A549 (cell line): ENCODE results near the gene KSR2. TPM values are rescaled to one million over a fixed set of nuclear protein-coding genes. Genes with fewer than 3 reads are reported as not detected.

Source experiments
- ATAC-seq, 2 experiments: fragments of 200-7000 bp in 1 of 2; fragments of >200 bp in 1 of 2; cut with Nextera tagmentation in 1 of 2; cut with Tn5 transposase in 1 of 2; 3 replicates each; pipeline versions ENCODE4 v1.8.0 to v1.9.1; 2018 to 2020; ENCODE audit warnings: mild to moderate bottlenecking in 1 of 2, moderate library complexity in 1 of 2
- CTCF ChIA-PET: fragments of 300-600 bp; sonication (Branson Sonifier 250); formaldehyde crosslinking; extraction: SDS; loops from one replicate; lab custom pipeline; 2021; ENCODE audit warnings: antibody characterized with exemption, inconsistent platforms; lab: Yijun Ruan, JAX
- POLR2A ChIA-PET: fragments of 350-600 bp; formaldehyde crosslinking; extraction: SDS; loops from one replicate; lab custom pipeline; 2021; ENCODE audit warnings: antibody characterized with exemption, inconsistent platforms; lab: Yijun Ruan, JAX
- DNase-seq, 2 experiments: peaks; one replicate each; pipeline versions ENCODE4 v3.0.0 to v3.0.0-alpha.2; 2011 to 2016; ENCODE audit warnings: low read depth in 1 of 2, low spot score in 1 of 2
- FAIRE-seq: peaks from 2 replicates; lab custom pipeline; 2011; peaks lifted over from hg19 to GRCh38; lab: Jason Lieb, UNC
- H3K27ac ChIP-seq, 2 experiments: fragments of >200 bp; sonication (Bioruptor Twin); formaldehyde crosslinking; 3 replicates each; pipeline ENCODE4 v1.5.1; 2016 to 2017
- H3K4me1 ChIP-seq: fragments of >200 bp; sonication (Bioruptor Twin); formaldehyde crosslinking; 3 replicates; pipeline ENCODE4 v1.6.1; 2016
- H3K4me2 ChIP-seq: fragments of >200 bp; sonication (Bioruptor Twin); formaldehyde crosslinking; 3 replicates; pipeline ENCODE4 v1.6.1; 2016
- H3K4me3 ChIP-seq: fragments of >200 bp; sonication (Bioruptor Twin); formaldehyde crosslinking; 3 replicates; pipeline ENCODE4 v1.5.1; 2016
- H3K9me3 ChIP-seq: fragments of >200 bp; sonication (Bioruptor Twin); formaldehyde crosslinking; 3 replicates; pipeline ENCODE4 v1.6.1; 2016
- ATOH8 ChIP-seq: fragments of 250-450 bp; sonication (Bioruptor Pico); IDR thresholded peaks from 2 replicates; pipeline ENCODE4 v1.5.0; 2020; ENCODE audit warnings: low read depth, mild to moderate bottlenecking, moderate library complexity
- BHLHE40 ChIP-seq: IDR thresholded peaks from 2 replicates; pipeline ENCODE4 v1.6.1; 2012; ENCODE audit warnings: low read depth, low read length, inconsistent platforms
- CBX2 ChIP-seq: fragments of 200-600 bp; sonication (generic); IDR thresholded peaks from 2 replicates; pipeline ENCODE4 v1.6.1; 2016; ENCODE audit warnings: low read depth, mild to moderate bottlenecking, borderline replicate concordance
- CBX8 ChIP-seq: fragments of 200-600 bp; sonication (generic); IDR thresholded peaks from 2 replicates; pipeline ENCODE4 v1.6.1; 2016
- E2F6 ChIP-seq: IDR thresholded peaks from 2 replicates; pipeline ENCODE4 v1.6.1; 2012; ENCODE audit warnings: low read depth, borderline replicate concordance
- EP300 ChIP-seq, 2 experiments: fragments of >200 bp; sonication (Bioruptor Twin); formaldehyde crosslinking; IDR thresholded peaks; 2 replicates in 1 of 2; 3 replicates in 1 of 2; pipeline ENCODE4 v1.6.1; 2016 to 2017
- ESRRA ChIP-seq: fragments of 150-350 bp; IDR thresholded peaks from 2 replicates; pipeline ENCODE4 v1.6.1; 2014; ENCODE audit warnings: mild to moderate bottlenecking, low read length, borderline replicate concordance
- GATA3 ChIP-seq: IDR thresholded peaks from 2 replicates; pipeline ENCODE4 v1.6.1; 2012; ENCODE audit warnings: borderline replicate concordance
- HDAC2 ChIP-seq: fragments of 200-600 bp; sonication (generic); IDR thresholded peaks from 2 replicates; pipeline ENCODE4 v1.6.1; 2016
- KDM1A ChIP-seq: fragments of 200-600 bp; sonication (generic); IDR thresholded peaks from 2 replicates; pipeline ENCODE4 v1.6.1; 2016; ENCODE audit warnings: low read depth, mild to moderate bottlenecking
- RAD21 ChIP-seq, 2 experiments: fragments of >200 bp in 1 of 2; sonication (Bioruptor Twin) in 1 of 2; formaldehyde crosslinking in 1 of 2; IDR thresholded peaks in 1 of 2; conservative IDR thresholded peaks in 1 of 2; 2 replicates in 1 of 2; 3 replicates in 1 of 2; pipeline ENCODE4 v1.6.1; 2012 to 2018; ENCODE audit warnings: inconsistent platforms in 1 of 2
- RCOR1 ChIP-seq: fragments of 150-350 bp; IDR thresholded peaks from 2 replicates; pipeline ENCODE4 v1.6.1; 2014; ENCODE audit warnings: antibody characterized with exemption, low read length, low read depth
- ZC3H11A ChIP-seq: fragments of 450-650 bp; IDR thresholded peaks from 2 replicates; pipeline ENCODE4 v1.6.1; 2014; ENCODE audit warnings: antibody characterized with exemption, mild to moderate bottlenecking
- ZFP36 ChIP-seq: fragments of 450-650 bp; IDR thresholded peaks from 2 replicates; pipeline ENCODE4 v1.6.1; 2014; ENCODE audit warnings: borderline replicate concordance; ENCODE audit not compliant: partially characterized antibody
- WGBS: methylation state at CpG from one replicate; pipeline ENCODE4 v1.1.6; 2017; ENCODE audit errors: missing lambda C conversion rate; 5-methylcytosine and 5-hydroxymethylcytosine counted together
- polyA plus RNA-seq, 4 experiments: library from polyadenylated mRNA; depleted of rRNA in 3 of 4; stranded (reverse); fragments of >200 nt; fragmentation: RNase III in 1 of 4; extraction: RNeasy Plus Mini Kit Qiagen cat#74134 plus additional on column Dnase treatment in 1 of 4; gene quantifications; 2 replicates in 3 of 4; 3 replicates in 1 of 4; pipeline ENCODE4 v1.2.3, GENCODE V29; 2011 to 2017
- TF ChIP-seq, protein P1 (sequence below): fragments of >200 bp; sonication (Bioruptor Twin); formaldehyde crosslinking; IDR thresholded peaks from 2 replicates; pipeline ENCODE4 v1.6.1; 2016
- TF ChIP-seq, protein P2 (sequence below): IDR thresholded peaks from 2 replicates; pipeline ENCODE4 v1.6.1; 2012
- TF ChIP-seq, protein P3 (sequence below): fragments of 150-350 bp; IDR thresholded peaks from 2 replicates; pipeline ENCODE4 v1.6.1; 2014; ENCODE audit warnings: low read depth, mild to moderate bottlenecking, low read length
- TF ChIP-seq, protein P4 (sequence below): fragments of 200-600 bp; sonication (generic); IDR thresholded peaks from 2 replicates; pipeline ENCODE4 v1.6.1; 2016; ENCODE audit warnings: antibody characterized with exemption, mild to moderate bottlenecking, moderate library complexity

KSR2 gene
- polyA plus RNA-seq, 2 of the 4 experiments (the other 2 are of a cell fraction) = 0.37 to 1.2 TPM

GRCh38 chr12:117661471-117661870 lies 307.3 kb downstream of the KSR2 start:
- ChIA-PET CTCF (interaction anchor here (0.7 to 1.8 kb wide), 5 partner anchors 10 to 294 kb away, joined by 3 to 6 read pairs (median 3); no protein-coding TSS in a partner anchor), POLR2A (no interaction called here)
- Histone ChIP-seq H3K4me1 (peaks cover 9% of the 10 kb centered on the region; the same call in 2 of the 3 replicates), H3K4me2 (no peak overlapping the region), H3K27ac (no peak overlapping the region), H3K9me3 (no peaks in the 10 kb centered on the region), H3K4me3 (no peak overlapping the region)
- FAIRE-seq (no peak), ATAC-seq (no peak), DNase-seq (no peak)
- 36% methylated on average over 3 of the region's 3 CpGs for WGBS
- no peak for TF ChIP-seq GATA3

DNA sequence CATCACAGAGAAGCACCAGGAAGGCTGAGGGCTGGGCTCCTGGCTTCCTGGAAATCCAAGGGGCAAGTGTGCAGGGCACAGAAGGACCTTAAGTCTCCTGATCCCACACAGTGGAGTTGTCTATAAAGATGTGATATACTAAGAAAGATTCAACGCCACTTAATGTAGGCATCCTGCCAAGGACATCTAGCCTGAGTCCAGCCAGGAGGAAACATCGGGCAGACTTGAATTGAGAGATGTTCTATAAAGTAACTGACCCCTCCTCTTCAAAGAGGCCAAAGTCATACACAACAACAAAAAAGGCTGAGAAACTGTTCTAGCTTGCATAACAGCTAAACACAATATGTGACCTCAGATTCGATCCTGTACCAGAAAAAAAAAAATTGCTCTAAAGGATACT lies 307.9 kb downstream of the KSR2 start:
- POLR2A ChIA-PET = no interaction called here

More for the DNA sequence above, 307.9 kb downstream of the KSR2 start:
- Histone ChIP-seq H3K4me3 (no peak overlapping the region), H3K27ac (no peak overlapping the region), H3K4me1 (peaks cover 9% of the 10 kb centered on the region; the same call in 2 of the 3 replicates), H3K9me3 (no peaks in the 10 kb centered on the region), H3K4me2 (no peak overlapping the region)
- WGBS = 79% methylated on average over 3 of the region's 3 CpGs
- FAIRE-seq = no peak
- TF ChIP-seq RCOR1 = no peak
- TF ChIP-seq BHLHE40 = no peak
- TF ChIP-seq, protein P1, sequence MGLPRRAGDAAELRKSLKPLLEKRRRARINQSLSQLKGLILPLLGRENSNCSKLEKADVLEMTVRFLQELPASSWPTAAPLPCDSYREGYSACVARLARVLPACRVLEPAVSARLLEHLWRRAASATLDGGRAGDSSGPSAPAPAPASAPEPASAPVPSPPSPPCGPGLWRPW = no peak
- TF ChIP-seq CBX2 = no peak
- TF ChIP-seq ZFP36 = no peak
- no peak for TF ChIP-seq E2F6
- no peak for TF ChIP-seq ZC3H11A
- no peak for TF ChIP-seq HDAC2
- no peak for TF ChIP-seq KDM1A
- TF ChIP-seq RAD21 (conservative IDR thresholded peaks at IDR 0.05 in 1 of 2, IDR thresholded peaks at IDR 0.05 in 1 of 2) = no peak
- TF ChIP-seq GATA3 = no peak
- no peak for TF ChIP-seq CBX8
- TF ChIP-seq, protein P2, sequence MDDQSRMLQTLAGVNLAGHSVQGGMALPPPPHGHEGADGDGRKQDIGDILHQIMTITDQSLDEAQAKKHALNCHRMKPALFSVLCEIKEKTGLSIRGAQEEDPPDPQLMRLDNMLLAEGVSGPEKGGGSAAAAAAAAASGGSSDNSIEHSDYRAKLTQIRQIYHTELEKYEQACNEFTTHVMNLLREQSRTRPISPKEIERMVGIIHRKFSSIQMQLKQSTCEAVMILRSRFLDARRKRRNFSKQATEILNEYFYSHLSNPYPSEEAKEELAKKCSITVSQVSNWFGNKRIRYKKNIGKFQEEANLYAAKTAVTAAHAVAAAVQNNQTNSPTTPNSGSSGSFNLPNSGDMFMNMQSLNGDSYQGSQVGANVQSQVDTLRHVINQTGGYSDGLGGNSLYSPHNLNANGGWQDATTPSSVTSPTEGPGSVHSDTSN = no peak
- no peak for TF ChIP-seq EP300 (IDR thresholded peaks at IDR 0.05)
- TF ChIP-seq ESRRA = no peak
- TF ChIP-seq ATOH8 = no peak
- TF ChIP-seq, protein P3, sequence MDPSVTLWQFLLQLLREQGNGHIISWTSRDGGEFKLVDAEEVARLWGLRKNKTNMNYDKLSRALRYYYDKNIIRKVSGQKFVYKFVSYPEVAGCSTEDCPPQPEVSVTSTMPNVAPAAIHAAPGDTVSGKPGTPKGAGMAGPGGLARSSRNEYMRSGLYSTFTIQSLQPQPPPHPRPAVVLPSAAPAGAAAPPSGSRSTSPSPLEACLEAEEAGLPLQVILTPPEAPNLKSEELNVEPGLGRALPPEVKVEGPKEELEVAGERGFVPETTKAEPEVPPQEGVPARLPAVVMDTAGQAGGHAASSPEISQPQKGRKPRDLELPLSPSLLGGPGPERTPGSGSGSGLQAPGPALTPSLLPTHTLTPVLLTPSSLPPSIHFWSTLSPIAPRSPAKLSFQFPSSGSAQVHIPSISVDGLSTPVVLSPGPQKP = no peak
- TF ChIP-seq, protein P4, sequence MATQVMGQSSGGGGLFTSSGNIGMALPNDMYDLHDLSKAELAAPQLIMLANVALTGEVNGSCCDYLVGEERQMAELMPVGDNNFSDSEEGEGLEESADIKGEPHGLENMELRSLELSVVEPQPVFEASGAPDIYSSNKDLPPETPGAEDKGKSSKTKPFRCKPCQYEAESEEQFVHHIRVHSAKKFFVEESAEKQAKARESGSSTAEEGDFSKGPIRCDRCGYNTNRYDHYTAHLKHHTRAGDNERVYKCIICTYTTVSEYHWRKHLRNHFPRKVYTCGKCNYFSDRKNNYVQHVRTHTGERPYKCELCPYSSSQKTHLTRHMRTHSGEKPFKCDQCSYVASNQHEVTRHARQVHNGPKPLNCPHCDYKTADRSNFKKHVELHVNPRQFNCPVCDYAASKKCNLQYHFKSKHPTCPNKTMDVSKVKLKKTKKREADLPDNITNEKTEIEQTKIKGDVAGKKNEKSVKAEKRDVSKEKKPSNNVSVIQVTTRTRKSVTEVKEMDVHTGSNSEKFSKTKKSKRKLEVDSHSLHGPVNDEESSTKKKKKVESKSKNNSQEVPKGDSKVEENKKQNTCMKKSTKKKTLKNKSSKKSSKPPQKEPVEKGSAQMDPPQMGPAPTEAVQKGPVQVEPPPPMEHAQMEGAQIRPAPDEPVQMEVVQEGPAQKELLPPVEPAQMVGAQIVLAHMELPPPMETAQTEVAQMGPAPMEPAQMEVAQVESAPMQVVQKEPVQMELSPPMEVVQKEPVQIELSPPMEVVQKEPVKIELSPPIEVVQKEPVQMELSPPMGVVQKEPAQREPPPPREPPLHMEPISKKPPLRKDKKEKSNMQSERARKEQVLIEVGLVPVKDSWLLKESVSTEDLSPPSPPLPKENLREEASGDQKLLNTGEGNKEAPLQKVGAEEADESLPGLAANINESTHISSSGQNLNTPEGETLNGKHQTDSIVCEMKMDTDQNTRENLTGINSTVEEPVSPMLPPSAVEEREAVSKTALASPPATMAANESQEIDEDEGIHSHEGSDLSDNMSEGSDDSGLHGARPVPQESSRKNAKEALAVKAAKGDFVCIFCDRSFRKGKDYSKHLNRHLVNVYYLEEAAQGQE = no peak
- no peak for DNase-seq
- ATAC-seq = no peak
- CTCF ChIA-PET = interaction anchor here (0.8 kb wide), 1 partner anchor 294 kb away, joined by 3 read pairs; no protein-coding TSS in a partner anchor
